Trophoblast cell (in vitro differentiated cells and primary cell): ENCODE data around the gene TLR4.

ENCODE experiments used
- DNase-seq, 2 donors: peaks; one replicate each; pipeline ENCODE4 v3.0.0-alpha.2; 2016
- H2AFZ ChIP-seq: 2 replicates; pipeline ENCODE4 v1.6.1; 2013; ENCODE audit warnings: low read length, moderate library complexity, mild to moderate bottlenecking; ENCODE audit not compliant: insufficient read depth, poor library complexity
- H2AK5ac ChIP-seq: 2 replicates; pipeline ENCODE4 v1.6.1; 2013; ENCODE audit warnings: mild to moderate bottlenecking, low read length
- H2BK120ac ChIP-seq: 2 replicates; pipeline ENCODE4 v1.6.1; 2013; ENCODE audit warnings: low read length, mild to moderate bottlenecking, moderate library complexity; ENCODE audit not compliant: insufficient read depth, poor library complexity
- H2BK12ac ChIP-seq: 2 replicates; pipeline ENCODE4 v1.6.1; 2013; ENCODE audit warnings: mild to moderate bottlenecking, low read length, moderate library complexity
- H2BK5ac ChIP-seq: 2 replicates; pipeline ENCODE4 v1.6.1; 2013; ENCODE audit warnings: low read length, low read depth, moderate library complexity, mild to moderate bottlenecking; ENCODE audit not compliant: poor library complexity
- H3K14ac ChIP-seq: 2 replicates; pipeline ENCODE4 v1.6.1; 2013; ENCODE audit warnings: mild to moderate bottlenecking, low read length
- H3K18ac ChIP-seq: 2 replicates; pipeline ENCODE4 v1.6.1; 2013; ENCODE audit warnings: mild to moderate bottlenecking, low read length
- H3K23ac ChIP-seq: 2 replicates; pipeline ENCODE4 v1.6.1; 2013; ENCODE audit warnings: low read length
- H3K27ac ChIP-seq: 2 replicates; pipeline ENCODE4 v1.5.1; 2013; ENCODE audit warnings: low read depth, mild to moderate bottlenecking, inconsistent platforms, low read length, moderate library complexity
- H3K27me3 ChIP-seq: 2 replicates; pipeline ENCODE4 v1.6.1; 2013; ENCODE audit warnings: inconsistent platforms, mild to moderate bottlenecking, low read length, moderate library complexity; ENCODE audit not compliant: insufficient read depth
- H3K36me3 ChIP-seq, 2 experiments: 1 replicate in 1 of 2; 2 replicates in 1 of 2; pipeline ENCODE4 v1.6.1; 2013; ENCODE audit warnings: low read length in 2 of 2, mild to moderate bottlenecking in 2 of 2, moderate library complexity in 1 of 2; ENCODE audit not compliant: insufficient read depth in 2 of 2, control insufficient read depth in 1 of 2
- H3K4ac ChIP-seq: 2 replicates; pipeline ENCODE4 v1.6.1; 2013; ENCODE audit warnings: low read depth, mild to moderate bottlenecking, low read length, moderate library complexity
- H3K4me1 ChIP-seq, 2 experiments: 1 replicate in 1 of 2; 2 replicates in 1 of 2; pipeline ENCODE4 v1.6.1; 2013; ENCODE audit warnings: low read length in 2 of 2, mild to moderate bottlenecking in 2 of 2, moderate library complexity in 1 of 2; ENCODE audit not compliant: insufficient read depth in 2 of 2, control insufficient read depth in 1 of 2
- H3K4me2 ChIP-seq: 2 replicates; pipeline ENCODE4 v1.6.1; 2013; ENCODE audit warnings: inconsistent platforms, mild to moderate bottlenecking, low read length, moderate library complexity
- H3K4me3 ChIP-seq: 2 replicates; pipeline ENCODE4 v1.5.1; 2013; ENCODE audit warnings: mild to moderate bottlenecking, low read depth, low read length, inconsistent platforms
- H3K79me1 ChIP-seq: one replicate; pipeline ENCODE4 v1.6.1; 2013; ENCODE audit warnings: low read length
- H3K79me2 ChIP-seq: 2 replicates; pipeline ENCODE4 v1.6.1; 2013; ENCODE audit warnings: low read length, mild to moderate bottlenecking; ENCODE audit not compliant: control insufficient read depth, insufficient read depth, poor library complexity
- H3K9ac ChIP-seq: 2 replicates; pipeline ENCODE4 v1.6.1; 2013; ENCODE audit warnings: mild to moderate bottlenecking, low read length
- H3K9me3 ChIP-seq: 2 replicates; pipeline ENCODE4 v1.6.1; 2013; ENCODE audit warnings: low read depth, mild to moderate bottlenecking, control low read depth, inconsistent platforms, low read length; ENCODE audit not compliant: insufficient read depth
- H4K12ac ChIP-seq: 2 replicates; pipeline ENCODE4 v1.6.1; 2013; ENCODE audit warnings: low read depth, mild to moderate bottlenecking, low read length, moderate library complexity
- H4K8ac ChIP-seq: 2 replicates; pipeline ENCODE4 v1.6.1; 2013; ENCODE audit warnings: low read depth, mild to moderate bottlenecking, low read length, moderate library complexity
- H4K91ac ChIP-seq: one replicate; pipeline ENCODE4 v1.6.1; 2013; ENCODE audit warnings: low read depth, mild to moderate bottlenecking, low read length, moderate library complexity
- WGBS: extraction: QIAGEN DNeasy Blood & Tissue Kit; methylation state at CpG from one replicate; pipeline ENCODE4 v1.1.7; 2013; ENCODE audit warnings: missing lambda C conversion rate; ENCODE audit not compliant: insufficient read length, insufficient coverage; ENCODE audit errors: extremely low coverage; 5-methylcytosine and 5-hydroxymethylcytosine counted together

The TLR4 gene

DNA sequence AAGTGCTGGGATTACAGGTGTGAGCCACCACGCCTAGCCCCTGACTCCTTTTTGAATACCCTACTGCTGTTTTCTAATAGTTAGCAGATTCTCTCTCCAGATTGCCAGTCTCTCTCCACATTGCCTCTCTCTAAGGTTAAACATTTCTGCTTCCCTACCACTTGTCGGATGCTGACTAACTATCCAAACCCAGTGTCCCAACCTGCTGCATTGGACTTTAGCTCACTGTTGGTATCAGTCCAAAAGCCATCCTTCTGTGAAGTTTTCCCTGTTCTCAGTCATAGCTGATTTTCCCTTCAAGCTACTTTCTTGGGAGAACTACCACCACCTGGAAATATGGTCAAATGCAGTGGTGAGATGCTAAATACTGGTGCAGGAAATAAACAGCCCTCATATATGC lies 48.7 kb downstream of the TLR4 start:
- Histone ChIP-seq H3K4me1 (no peaks in the 10 kb centered on the region), H3K36me3 (no peaks in the 10 kb centered on the region), H3K9ac (no peak overlapping the region), H2BK5ac (no peak overlapping the region), H2AFZ (no peak overlapping the region), H3K4me3 (no peak overlapping the region), H3K4ac (no peak overlapping the region), H4K8ac (no peak overlapping the region), H2BK120ac (no peak overlapping the region), H3K27ac (no peak overlapping the region), H3K79me1 (no peaks in the 10 kb centered on the region), H3K14ac (no peak overlapping the region), H3K23ac (no peak overlapping the region), H3K79me2 (no peaks in the 10 kb centered on the region), H3K18ac (no peak overlapping the region), H2AK5ac (no peak overlapping the region), H4K12ac (no peak overlapping the region), H2BK12ac (no peak overlapping the region), H4K91ac (no peak overlapping the region), H3K9me3 (no peaks in the 10 kb centered on the region), H3K27me3 (no peaks in the 10 kb centered on the region), H3K4me2 (no peak overlapping the region)
- no CpG with 5 or more reads among the region's 2 CpGs for WGBS
- no peak for DNase-seq

DNA sequence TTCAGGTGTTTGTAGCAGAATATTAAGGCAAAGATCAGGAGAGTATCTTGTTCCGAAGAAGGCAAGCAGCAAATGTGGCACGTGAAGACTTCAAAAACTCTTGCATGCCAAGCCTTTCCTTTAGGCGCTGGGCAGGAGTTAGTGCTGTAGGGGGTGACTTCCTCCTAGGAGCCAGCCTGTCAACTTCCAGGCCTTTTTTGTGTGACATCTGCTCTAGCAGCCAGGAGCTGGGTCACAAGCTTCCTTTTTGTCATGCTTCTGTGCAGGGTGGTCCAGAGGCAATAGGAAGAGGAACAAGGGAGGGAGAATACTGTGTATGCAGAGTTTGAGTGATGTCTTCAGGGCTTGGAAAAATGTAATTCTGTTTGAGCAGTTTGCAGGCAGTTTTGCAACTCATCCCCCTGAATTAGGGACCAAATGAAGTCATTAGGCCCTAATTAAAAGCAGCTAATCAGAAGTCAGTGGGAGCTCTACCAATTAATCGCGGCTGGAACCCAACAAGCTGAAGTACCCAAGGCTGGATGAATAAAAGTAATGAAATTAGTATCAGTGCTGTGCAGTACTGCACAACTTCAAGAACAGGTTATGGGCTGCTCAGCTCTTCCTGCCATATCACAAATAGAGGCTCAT lies 53.5 kb downstream of the TLR4 start:
- no peak overlapping the region for H4K12ac ChIP-seq
- H2BK5ac ChIP-seq: no peak overlapping the region
- no peaks in the 10 kb centered on the region for H3K36me3 ChIP-seq
- no peak overlapping the region for H3K4me2 ChIP-seq
- H4K8ac ChIP-seq: no peak overlapping the region
- H3K4me1 ChIP-seq: no peaks in the 10 kb centered on the region
- H3K27me3 ChIP-seq: no peaks in the 10 kb centered on the region
- H3K4me3 ChIP-seq: no peak overlapping the region
- no peaks in the 10 kb centered on the region for H3K79me1 ChIP-seq
- WGBS: no CpG with 5 or more reads among the region's 5 CpGs
- H3K9ac ChIP-seq: no peak overlapping the region
- no peak overlapping the region for H2BK120ac ChIP-seq
- no peak overlapping the region for H3K14ac ChIP-seq
- no peak overlapping the region for H3K18ac ChIP-seq
- H4K91ac ChIP-seq: no peak overlapping the region
- DNase-seq: no peak
- no peak overlapping the region for H3K23ac ChIP-seq
- H3K4ac ChIP-seq: no peak overlapping the region
- no peak overlapping the region for H2AFZ ChIP-seq
- no peaks in the 10 kb centered on the region for H3K9me3 ChIP-seq
- H3K79me2 ChIP-seq: no peaks in the 10 kb centered on the region
- H2BK12ac ChIP-seq: no peak overlapping the region
- H2AK5ac ChIP-seq: no peak overlapping the region
- H3K27ac ChIP-seq: no peak overlapping the region

DNA sequence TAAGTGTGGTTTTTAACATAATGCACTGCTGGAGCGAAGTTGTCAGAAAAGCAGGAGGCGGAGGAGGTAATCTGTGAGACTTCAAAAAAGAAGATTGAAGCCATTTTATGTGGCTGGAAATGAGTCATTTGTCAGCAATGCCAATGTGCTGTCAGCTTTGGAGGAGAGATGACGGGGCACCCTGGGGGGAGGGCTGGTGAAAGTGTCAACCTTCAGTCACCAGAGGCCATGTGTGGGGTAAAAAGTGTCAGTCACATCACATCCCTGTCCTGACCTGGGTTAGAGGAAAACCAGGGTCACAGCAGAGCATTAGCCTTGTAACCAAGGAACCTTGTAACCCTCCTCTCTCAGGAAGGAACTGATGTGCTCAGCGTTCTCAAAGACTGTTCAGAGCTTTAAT lies 59.1 kb downstream of the TLR4 start:
- H2BK5ac ChIP-seq: no peak overlapping the region
- no peaks in the 10 kb centered on the region for H3K79me1 ChIP-seq
- no peak overlapping the region for H3K4ac ChIP-seq
- DNase-seq: peak in 1 of 2 donors; percentile 3
- H3K9ac ChIP-seq: no peak overlapping the region
- no peak overlapping the region for H4K91ac ChIP-seq
- no CpG with 5 or more reads among the region's 4 CpGs for whole genome bisulfite sequencing
- no peak overlapping the region for H3K18ac ChIP-seq
- H2AK5ac ChIP-seq: no peak overlapping the region
- no peaks in the 10 kb centered on the region for H3K36me3 ChIP-seq
- H3K27me3 ChIP-seq: no peaks in the 10 kb centered on the region
- no peak overlapping the region for H3K27ac ChIP-seq
- no peak overlapping the region for H2AFZ ChIP-seq
- no peaks in the 10 kb centered on the region for H3K9me3 ChIP-seq
- H3K14ac ChIP-seq: no peak overlapping the region
- H2BK120ac ChIP-seq: no peak overlapping the region
- no peaks in the 10 kb centered on the region for H3K79me2 ChIP-seq
- H3K23ac ChIP-seq: no peak overlapping the region
- H3K4me2 ChIP-seq: peak overlapping the region; percentile 2
- H3K4me3 ChIP-seq: no peak overlapping the region
- H3K4me1 ChIP-seq: peaks cover 3 to 10% of the 10 kb centered on the region in 2 experiments
- H2BK12ac ChIP-seq: no peak overlapping the region
- H4K12ac ChIP-seq: no peak overlapping the region
- H4K8ac ChIP-seq: no peak overlapping the region

DNA sequence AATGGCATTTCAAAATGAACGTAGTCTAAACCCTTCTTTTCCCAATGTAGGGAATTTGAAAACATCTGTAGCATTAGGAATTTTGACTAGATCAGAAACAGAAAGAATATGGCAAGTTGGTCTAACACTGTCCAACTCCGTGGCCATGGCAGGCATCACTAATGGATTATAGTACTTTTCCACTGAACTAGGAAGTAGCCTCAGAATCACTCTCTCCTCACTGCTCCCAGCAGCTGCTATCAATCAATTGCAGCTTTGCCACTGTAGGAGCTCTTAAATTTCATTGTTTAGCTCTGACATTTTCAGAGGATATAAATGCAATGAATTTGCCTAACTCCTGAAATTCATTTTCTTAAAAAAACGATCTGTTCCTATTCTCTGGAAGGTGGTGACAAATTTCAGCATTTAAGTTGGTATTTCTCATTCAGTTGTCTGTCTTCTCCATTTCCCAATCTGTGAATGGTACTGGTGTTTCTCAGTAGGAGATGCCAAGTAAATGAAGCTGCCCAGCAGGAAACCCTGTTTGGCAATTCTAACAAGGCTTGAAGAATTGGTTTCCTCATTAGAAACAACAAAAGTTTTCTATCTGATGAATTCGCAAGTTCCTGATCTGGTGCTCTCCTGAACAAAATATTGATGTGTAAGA lies 64.7 kb downstream of the TLR4 start:
- H3K79me1 ChIP-seq: no peaks in the 10 kb centered on the region
- peaks cover under 1 to 3% of the 10 kb centered on the region in 2 experiments for H3K4me1 ChIP-seq
- no peaks in the 10 kb centered on the region for H3K9me3 ChIP-seq
- H4K12ac ChIP-seq: no peak overlapping the region
- no peak overlapping the region for H4K8ac ChIP-seq
- no peak overlapping the region for H3K4ac ChIP-seq
- H3K4me2 ChIP-seq: no peak overlapping the region
- no peak overlapping the region for H3K14ac ChIP-seq
- no peak for DNase-seq
- WGBS: no CpG with 5 or more reads among the region's 4 CpGs
- H2AK5ac ChIP-seq: no peak overlapping the region
- no peak overlapping the region for H2AFZ ChIP-seq
- H3K9ac ChIP-seq: no peak overlapping the region
- no peak overlapping the region for H2BK12ac ChIP-seq
- H2BK5ac ChIP-seq: no peak overlapping the region
- no peak overlapping the region for H3K18ac ChIP-seq
- no peak overlapping the region for H4K91ac ChIP-seq
- no peak overlapping the region for H3K23ac ChIP-seq
- H3K79me2 ChIP-seq: no peaks in the 10 kb centered on the region
- no peak overlapping the region for H3K4me3 ChIP-seq
- H3K27me3 ChIP-seq: no peaks in the 10 kb centered on the region
- H3K36me3 ChIP-seq: no peaks in the 10 kb centered on the region
- H2BK120ac ChIP-seq: no peak overlapping the region
- no peak overlapping the region for H3K27ac ChIP-seq
